H1 (cell line): ENCODE data around the gene SENP7. TPM values are rescaled to one million over a fixed set of nuclear protein-coding genes. Genes with fewer than 3 reads are reported as not detected.

Source experiments
- CTCF ChIA-PET: fragments of 300-600 bp; sonication (Branson Sonifier 250); formaldehyde crosslinking; loops from one replicate; lab custom pipeline; 2021; ENCODE audit not compliant: partially characterized antibody; lab: Charles Lee
- POLR2A ChIA-PET: fragments of 300-600 bp; sonication (Branson Sonifier 250); formaldehyde crosslinking; loops from one replicate; lab custom pipeline; 2021; ENCODE audit warnings: inconsistent platforms; ENCODE audit not compliant: partially characterized antibody; lab: Charles Lee
- DNase-seq, 2 experiments: peaks; one replicate each; pipeline versions ENCODE4 v3.0.0 to v3.0.0-alpha.2; 2010 to 2022; ENCODE audit warnings: low spot score in 2 of 2, low read depth in 1 of 2, mixed read lengths in 1 of 2
- FAIRE-seq: peaks from 2 replicates; lab custom pipeline; 2011; peaks lifted over from hg19 to GRCh38; lab: Jason Lieb, UNC
- H2AFZ ChIP-seq: 2 replicates; pipeline ENCODE4 v1.8.1; 2012; ENCODE audit warnings: low read length, inconsistent platforms
- H2AK5ac ChIP-seq: 2 replicates; pipeline ENCODE4 v1.6.1; 2013; ENCODE audit warnings: low read depth, low read length
- H2BK120ac ChIP-seq: replicated peaks from 2 replicates; pipeline ENCODE3; 2013; ENCODE audit warnings: low read depth, low read length, inconsistent platforms
- H2BK12ac ChIP-seq: 2 replicates; pipeline ENCODE4 v1.6.1; 2013; ENCODE audit warnings: low read depth, low read length
- H2BK15ac ChIP-seq: 2 replicates; pipeline ENCODE4 v1.6.1; 2013; ENCODE audit warnings: low read length
- H2BK20ac ChIP-seq: 2 replicates; pipeline ENCODE4 v1.6.1; 2013; ENCODE audit warnings: low read length
- H2BK5ac ChIP-seq: 2 replicates; pipeline ENCODE4 v1.6.1; 2013; ENCODE audit warnings: low read depth, low read length
- H3K14ac ChIP-seq: 2 replicates; pipeline ENCODE4 v1.6.1; 2013; ENCODE audit warnings: inconsistent platforms; ENCODE audit not compliant: insufficient read length
- H3K18ac ChIP-seq: 2 replicates; pipeline ENCODE4 v1.6.1; 2013; ENCODE audit warnings: low read length; ENCODE audit errors: extremely low read depth
- H3K23ac ChIP-seq: 2 replicates; pipeline ENCODE4 v1.6.1; 2013; ENCODE audit warnings: inconsistent platforms; ENCODE audit not compliant: insufficient read length
- H3K23me2 ChIP-seq: 2 replicates; pipeline ENCODE4 v1.6.1; 2013; ENCODE audit warnings: low read depth, low read length
- H3K27ac ChIP-seq: 2 replicates; pipeline ENCODE4 v1.6.1; 2011; ENCODE audit warnings: low read depth, low read length, inconsistent platforms
- H3K27me3 ChIP-seq, 4 experiments: replicated peaks in 1 of 4; 1 replicate in 1 of 4; 2 replicates in 3 of 4; pipeline versions ENCODE4 v1.6.1 to v1.8.1; 2011 to 2013; ENCODE audit warnings: low read length in 3 of 4, mild to moderate bottlenecking in 3 of 4, inconsistent platforms in 2 of 4, mixed read lengths in 2 of 4, moderate library complexity in 1 of 4; ENCODE audit not compliant: control insufficient read depth in 3 of 4, insufficient read depth in 3 of 4; ENCODE audit errors: extremely low read depth in 1 of 4
- H3K36me3 ChIP-seq, 4 experiments: 2 replicates each; pipeline versions ENCODE4 v1.6.1 to v1.8.1; 2011 to 2013; ENCODE audit warnings: mild to moderate bottlenecking in 4 of 4, low read length in 3 of 4, moderate library complexity in 2 of 4, control low read depth in 1 of 4, inconsistent platforms in 1 of 4; ENCODE audit not compliant: insufficient read depth in 4 of 4, control insufficient read depth in 2 of 4
- H3K4ac ChIP-seq: replicated peaks from 2 replicates; pipeline ENCODE3; 2013; ENCODE audit warnings: low read length, low read depth, mixed read lengths, inconsistent platforms; ENCODE audit not compliant: insufficient read length
- H3K4me1 ChIP-seq, 4 experiments: replicated peaks in 1 of 4; 1 replicate in 1 of 4; 2 replicates in 3 of 4; pipeline versions ENCODE4 v1.6.1 to v1.8.1; 2011 to 2013; ENCODE audit warnings: low read length in 3 of 4, inconsistent platforms in 2 of 4, mixed read lengths in 1 of 4; ENCODE audit not compliant: insufficient read depth in 4 of 4, control insufficient read depth in 3 of 4
- H3K4me2 ChIP-seq, 2 experiments: 2 replicates each; pipeline versions ENCODE4 v1.6.1 to v1.8.1; 2011 to 2013; ENCODE audit warnings: low read depth in 2 of 2, low read length in 2 of 2, control low read depth in 1 of 2, inconsistent platforms in 1 of 2, mild to moderate bottlenecking in 1 of 2; ENCODE audit not compliant: insufficient read depth in 1 of 2
- H3K4me3 ChIP-seq, 4 experiments: fragments of 200-600, 300-600 bp in 1 of 4; sonication (generic), shearing (Covaris generic), sonication (Bioruptor Twin) in 1 of 4; 2 replicates each; pipeline versions ENCODE4 v1.5.1 to v1.8.1; 2011 to 2016; ENCODE audit warnings: low read length in 4 of 4, low read depth in 3 of 4, control low read depth in 2 of 4, inconsistent platforms in 2 of 4, mild to moderate bottlenecking in 2 of 4, mixed read lengths in 1 of 4, moderate library complexity in 1 of 4; ENCODE audit not compliant: insufficient read depth in 2 of 4; ENCODE audit errors: extremely low read depth in 1 of 4
- H3K56ac ChIP-seq: replicated peaks from 2 replicates; pipeline ENCODE3; 2013; ENCODE audit warnings: low read depth, mild to moderate bottlenecking, mixed read lengths, low read length, inconsistent platforms; ENCODE audit not compliant: insufficient read length
- H3K79me1 ChIP-seq: 2 replicates; pipeline ENCODE4 v1.6.1; 2013; ENCODE audit warnings: low read depth, low read length, control low read depth
- H3K79me2 ChIP-seq, 2 experiments: 2 replicates each; pipeline versions ENCODE4 v1.6.1 to v1.8.1; 2012 to 2013; ENCODE audit warnings: low read length in 2 of 2, mild to moderate bottlenecking in 2 of 2, inconsistent platforms in 1 of 2; ENCODE audit not compliant: insufficient read depth in 2 of 2, control insufficient read depth in 1 of 2
- H3K9ac ChIP-seq, 4 experiments: replicated peaks in 1 of 4; 1 replicate in 1 of 4; 2 replicates in 3 of 4; pipeline versions ENCODE4 v1.6.1 to v1.8.1; 2011 to 2013; ENCODE audit warnings: low read depth in 3 of 4, low read length in 3 of 4, control low read depth in 2 of 4, mild to moderate bottlenecking in 2 of 4, moderate library complexity in 2 of 4, inconsistent platforms in 1 of 4; ENCODE audit errors: extremely low read depth in 1 of 4
- H3K9me3 ChIP-seq, 2 experiments: 2 replicates each; pipeline versions ENCODE4 v1.6.1 to v1.8.1; 2012 to 2013; ENCODE audit warnings: mild to moderate bottlenecking in 2 of 2, moderate library complexity in 2 of 2, control low read depth in 1 of 2, inconsistent platforms in 1 of 2, low read depth in 1 of 2, low read length in 1 of 2, mixed read lengths in 1 of 2; ENCODE audit not compliant: insufficient read depth in 2 of 2
- H4K20me1 ChIP-seq, 2 experiments: replicated peaks in 1 of 2; 2 replicates each; pipeline versions ENCODE3 to v1.8.1; 2011 to 2013; ENCODE audit warnings: inconsistent platforms in 2 of 2, low read length in 2 of 2, mild to moderate bottlenecking in 1 of 2; ENCODE audit not compliant: insufficient read depth in 2 of 2, control insufficient read depth in 1 of 2
- H4K5ac ChIP-seq: 2 replicates; pipeline ENCODE4 v1.6.1; 2013; ENCODE audit warnings: low read length, low read depth, mixed read lengths, inconsistent platforms; ENCODE audit not compliant: insufficient read length
- H4K8ac ChIP-seq: 2 replicates; pipeline ENCODE4 v1.8.0; 2013; ENCODE audit warnings: mild to moderate bottlenecking, moderate library complexity, low read length, inconsistent platforms; ENCODE audit not compliant: insufficient read depth; ENCODE audit errors: extremely low read depth
- H4K91ac ChIP-seq: replicated peaks from 2 replicates; pipeline ENCODE3; 2013; ENCODE audit warnings: low read length, mixed read lengths, inconsistent platforms; ENCODE audit not compliant: insufficient read length
- CBX5 ChIP-seq: fragments of 300-800, 300-1000 bp; sonication (generic); IDR thresholded peaks from 2 replicates; pipeline ENCODE4 v1.7.1; 2016; ENCODE audit warnings: antibody characterized with exemption, low read length, low read depth
- EP300 ChIP-seq, 2 experiments: IDR thresholded peaks; 1 replicate in 1 of 2; 2 replicates in 1 of 2; pipeline ENCODE4 v1.6.1; 2011 to 2012; ENCODE audit warnings: low read depth in 2 of 2, low read length in 2 of 2, mild to moderate bottlenecking in 2 of 2, borderline replicate concordance in 1 of 2, inconsistent platforms in 1 of 2, moderate library complexity in 1 of 2
- HDAC2 ChIP-seq, 2 experiments: fragments of 300-600 bp in 1 of 2; sonication (generic) in 1 of 2; IDR thresholded peaks; 2 replicates each; pipeline ENCODE4 v1.6.1; 2011 to 2012; ENCODE audit warnings: low read depth in 2 of 2, low read length in 2 of 2, mild to moderate bottlenecking in 2 of 2, moderate library complexity in 2 of 2, borderline replicate concordance in 1 of 2, inconsistent platforms in 1 of 2
- HDAC6 ChIP-seq: IDR thresholded peaks from one replicate; pipeline ENCODE4 v1.7.1; 2012; ENCODE audit warnings: low read depth, mild to moderate bottlenecking, inconsistent platforms, low read length, moderate library complexity
- MAFK ChIP-seq: IDR thresholded peaks from 2 replicates; pipeline ENCODE4 v1.6.1; 2012; ENCODE audit warnings: low read depth, mild to moderate bottlenecking, improper control_type of control experiment, low read length
- RAD21 ChIP-seq, 2 experiments: IDR thresholded peaks in 1 of 2; conservative IDR thresholded peaks in 1 of 2; 2 replicates each; pipeline ENCODE4 v1.6.1; 2011; ENCODE audit warnings: low read depth in 2 of 2, low read length in 2 of 2, improper control_type of control experiment in 1 of 2, inconsistent platforms in 1 of 2, mild to moderate bottlenecking in 1 of 2, moderate library complexity in 1 of 2
- SIRT6 ChIP-seq: IDR thresholded peaks from one replicate; pipeline ENCODE4 v1.7.1; 2012; ENCODE audit warnings: low read length, inconsistent platforms
- ZNF274 ChIP-seq: IDR thresholded peaks from 2 replicates; pipeline ENCODE4 v1.7.0; 2012; ENCODE audit warnings: low read length, borderline replicate concordance; ENCODE audit errors: extremely low read depth
- WGBS, 2 experiments: shearing (Covaris generic) in 1 of 2; methylation state at CpG; one replicate each; pipeline versions ENCODE4 v1.1.6 to v1.1.7; 2013 to 2015; ENCODE audit warnings: low lambda C conversion rate in 2 of 2, mixed read lengths in 2 of 2, inconsistent platforms in 1 of 2, low coverage in 1 of 2, missing lambda C conversion rate in 1 of 2; ENCODE audit not compliant: insufficient replicate concordance in 2 of 2, insufficient coverage in 1 of 2, insufficient read length in 1 of 2; ENCODE audit errors: extremely low coverage in 1 of 2, missing lambda C conversion rate in 1 of 2; 5-methylcytosine and 5-hydroxymethylcytosine counted together
- polyA plus RNA-seq, 7 experiments: library from polyadenylated mRNA; depleted of rRNA in 3 of 7; stranded (reverse) in 5 of 7; unstranded in 2 of 7; fragments of >200 nt in 5 of 7; fragments of 200-250 nt in 2 of 7; gene quantifications; 1 replicate in 5 of 7; 2 replicates in 1 of 7; 4 replicates in 1 of 7; pipeline versions ENCODE4 v1.2.1 to v1.2.3, GENCODE V29; 2011 to 2013; ENCODE audit warnings: missing spikeins in 2 of 7, mixed read lengths in 2 of 7
- total RNA-seq: library from RNA; stranded (reverse); fragmentation: NEBNext Ultra II Directional; extraction: Animal tissue kit (Norgen Biotek cat#: 25700); gene quantifications from 2 replicates; pipeline ENCODE4 v1.2.1, GENCODE V29; 2021
- TF ChIP-seq, protein P1 (sequence below): IDR thresholded peaks from 2 replicates; pipeline ENCODE4 v1.6.1; 2011; ENCODE audit warnings: low read length, improper control_type of control experiment
- TF ChIP-seq, protein P2 (sequence below): IDR thresholded peaks from 2 replicates; pipeline ENCODE4 v1.6.1; 2012; ENCODE audit warnings: inconsistent platforms

Gene SENP7
- total and polyA plus RNA-seq, 2 of the 8 experiments (the other 6 are each of a cell fraction or from before 2014, with no cell fraction given): 2.8 to 7.8 TPM

DNA sequence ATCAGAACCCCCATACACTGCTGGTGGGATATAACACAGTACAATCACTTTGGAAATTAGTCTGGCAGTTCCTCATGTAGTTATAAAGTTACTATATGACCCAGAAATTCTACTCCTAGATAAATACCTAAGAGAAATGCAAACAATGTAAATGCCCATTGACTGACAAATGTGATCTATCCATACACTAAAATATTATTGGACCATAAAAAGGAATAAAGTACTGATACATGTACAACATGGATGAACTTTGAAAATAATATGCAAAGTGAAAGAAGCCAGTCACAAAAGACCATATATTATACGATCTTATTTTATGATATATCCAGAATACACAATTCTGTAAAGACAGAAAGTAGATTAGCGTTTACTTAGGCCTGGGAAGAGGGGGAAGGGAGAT, 200.5 kb downstream of the SENP7 start:
- Histone ChIP-seq H2BK12ac (no peak overlapping the region), H3K9ac (no peak overlapping the region), H4K8ac (no peak overlapping the region), H4K20me1 (no peaks in the 10 kb centered on the region), H3K18ac (no peak overlapping the region), H3K36me3 (no peaks in the 10 kb centered on the region; a peak in 1 of 8 replicates), H3K56ac (no peak overlapping the region), H3K9me3 (peaks cover 7 to 11% of the 10 kb centered on the region in 2 experiments; a peak in 3 of 4 replicates), H3K79me2 (no peaks in the 10 kb centered on the region), H2BK5ac (no peak overlapping the region), H4K5ac (no peak overlapping the region), H3K79me1 (no peaks in the 10 kb centered on the region), H3K14ac (no peak overlapping the region), H3K27ac (no peak overlapping the region), H3K4ac (no peak overlapping the region), H2AFZ (no peak overlapping the region), H2BK120ac (no peak overlapping the region), H3K4me3 (no peak overlapping the region), H3K27me3 (no peaks in the 10 kb centered on the region), H4K91ac (no peak overlapping the region), H3K4me2 (no peak overlapping the region), H3K4me1 (no peaks in the 10 kb centered on the region), H3K23ac (no peak overlapping the region), H2BK15ac (no peak overlapping the region), H2AK5ac (no peak overlapping the region), H3K23me2 (no peaks in the 10 kb centered on the region), H2BK20ac (no peak overlapping the region)
- TF ChIP-seq EP300 (IDR thresholded peaks at IDR 0.05; ENCODE audit: borderline replicate concordance in 1 of 2, low read depth in 2 of 2, low read length in 2 of 2) (no peak), SIRT6 (no peak), ZNF274 (no peak), HDAC6 (no peak), MAFK (no peak), CBX5 (no peak), RAD21 (IDR thresholded peaks at IDR 0.05 in 1 of 2, conservative IDR thresholded peaks at IDR 0.05 in 1 of 2; ENCODE audit: low read depth in 2 of 2, low read length in 2 of 2) (no peak), HDAC2 (IDR thresholded peaks at IDR 0.05; ENCODE audit: borderline replicate concordance in 1 of 2, low read depth in 2 of 2, low read length in 2 of 2) (no peak)
- TF ChIP-seq, protein P1, sequence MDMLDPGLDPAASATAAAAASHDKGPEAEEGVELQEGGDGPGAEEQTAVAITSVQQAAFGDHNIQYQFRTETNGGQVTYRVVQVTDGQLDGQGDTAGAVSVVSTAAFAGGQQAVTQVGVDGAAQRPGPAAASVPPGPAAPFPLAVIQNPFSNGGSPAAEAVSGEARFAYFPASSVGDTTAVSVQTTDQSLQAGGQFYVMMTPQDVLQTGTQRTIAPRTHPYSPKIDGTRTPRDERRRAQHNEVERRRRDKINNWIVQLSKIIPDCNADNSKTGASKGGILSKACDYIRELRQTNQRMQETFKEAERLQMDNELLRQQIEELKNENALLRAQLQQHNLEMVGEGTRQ: no peak
- TF ChIP-seq, protein P2, sequence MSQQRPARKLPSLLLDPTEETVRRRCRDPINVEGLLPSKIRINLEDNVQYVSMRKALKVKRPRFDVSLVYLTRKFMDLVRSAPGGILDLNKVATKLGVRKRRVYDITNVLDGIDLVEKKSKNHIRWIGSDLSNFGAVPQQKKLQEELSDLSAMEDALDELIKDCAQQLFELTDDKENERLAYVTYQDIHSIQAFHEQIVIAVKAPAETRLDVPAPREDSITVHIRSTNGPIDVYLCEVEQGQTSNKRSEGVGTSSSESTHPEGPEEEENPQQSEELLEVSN: no peak
- DNase-seq: no peak
- FAIRE-seq: no peak
- ChIA-PET POLR2A (no interaction called here), CTCF (no interaction called here)
- 91% methylated on average over 2 of the region's 2 CpGs; no CpG with 5 or more reads in 1 of the 2 experiments for WGBS, 2 experiments
